Measurements from ENCODE around the gene COL6A2.
"Not testable (repeated sequence)": the region's sequence is repeated elsewhere in the genome, so short reads cannot be mapped to it uniquely, and the experiment has no call there.

COL6A2 gene

DNA sequence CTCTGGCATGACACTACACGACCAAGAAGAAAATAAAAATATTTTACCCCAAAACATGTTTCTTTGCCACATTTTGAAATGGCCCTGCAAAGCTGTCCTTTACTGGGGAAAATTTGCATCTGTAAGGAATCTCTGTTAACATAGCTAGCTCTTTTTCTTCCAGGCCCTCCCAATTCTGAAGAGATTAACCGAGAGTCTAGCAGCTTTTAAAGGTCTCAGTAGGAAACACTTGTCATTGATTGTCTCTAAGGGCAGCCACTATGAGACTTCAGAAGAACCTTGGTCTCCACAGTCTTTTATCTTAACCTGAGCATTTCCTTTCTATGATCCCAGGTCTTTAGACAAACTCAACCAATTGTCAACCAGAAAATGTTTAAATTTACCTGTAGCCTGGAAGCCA is 9.5 kb downstream of the COL6A2 start:
- not testable (repeated sequence) for H2BK120ac ChIP-seq (ENCODE audit: insufficient read depth, low read length, poor library complexity); H3K36me3 ChIP-seq (ENCODE audit: control insufficient read depth in 1 of 2, insufficient read depth in 2 of 2, low read length in 2 of 2); H4K12ac ChIP-seq (ENCODE audit: low read depth, low read length); H3K79me2 ChIP-seq (ENCODE audit: control insufficient read depth, insufficient read depth, low read length, poor library complexity); H3K27ac ChIP-seq (ENCODE audit: low read depth, low read length); H3K4me1 ChIP-seq (ENCODE audit: control insufficient read depth in 1 of 2, insufficient read depth in 2 of 2, low read length in 2 of 2); H4K8ac ChIP-seq (ENCODE audit: low read depth, low read length); H3K9me3 ChIP-seq (ENCODE audit: insufficient read depth, low read depth, low read length); H3K14ac ChIP-seq (ENCODE audit: low read length); H4K91ac ChIP-seq (ENCODE audit: low read depth, low read length); H3K79me1 ChIP-seq (ENCODE audit: low read length); H3K4ac ChIP-seq (ENCODE audit: low read depth, low read length); H2BK12ac ChIP-seq (ENCODE audit: low read length); H2AK5ac ChIP-seq (ENCODE audit: low read length); H2AFZ ChIP-seq (ENCODE audit: insufficient read depth, low read length, poor library complexity); DNase-seq; H3K4me2 ChIP-seq (ENCODE audit: low read length); H2BK5ac ChIP-seq (ENCODE audit: low read depth, low read length, poor library complexity); H3K9ac ChIP-seq (ENCODE audit: low read length); H3K27me3 ChIP-seq (ENCODE audit: insufficient read depth, low read length); H3K4me3 ChIP-seq (ENCODE audit: low read depth, low read length); H3K18ac ChIP-seq (ENCODE audit: low read length); H3K23ac ChIP-seq (ENCODE audit: low read length)
- WGBS (ENCODE audit: extremely low coverage, insufficient coverage, insufficient read length): no CpG with 5 or more reads among the region's 2 CpGs

DNA sequence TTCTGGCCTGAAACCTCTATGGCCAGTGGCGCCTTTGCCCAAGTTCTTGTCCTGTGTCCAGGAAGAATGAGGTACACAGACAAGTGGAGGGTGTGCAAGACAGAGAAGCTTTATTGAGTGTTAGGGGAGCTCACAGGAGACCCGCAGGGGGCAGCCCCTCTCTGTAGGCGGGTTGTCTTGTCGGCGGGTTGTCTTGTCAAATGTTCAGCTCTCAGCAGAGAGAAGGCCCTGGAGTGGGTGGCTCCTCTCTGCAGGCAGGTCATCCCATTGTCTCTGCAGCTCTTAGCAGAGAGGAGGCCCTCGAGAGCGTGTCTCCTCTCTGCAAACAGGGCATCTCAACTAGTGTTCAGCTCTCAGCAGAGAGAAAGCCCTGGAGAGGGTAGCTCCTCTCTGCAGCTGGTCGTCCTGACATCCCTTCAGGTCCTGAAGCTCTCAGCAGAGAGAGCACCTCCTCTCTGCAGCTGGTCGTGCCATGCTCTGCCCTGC is 11.0 kb downstream of the COL6A2 start:
- no peak for DNase-seq
- H3K4me2 ChIP-seq (ENCODE audit: low read length): no peak overlapping the region
- H3K4ac ChIP-seq (ENCODE audit: low read depth, low read length): no peak overlapping the region
- H3K36me3 ChIP-seq (ENCODE audit: control insufficient read depth in 1 of 2, insufficient read depth in 2 of 2, low read length in 2 of 2): peaks cover 16 to 19% of the 10 kb centered on the region in 2 experiments
- H3K27ac ChIP-seq (ENCODE audit: low read depth, low read length): no peak overlapping the region
- no peak overlapping the region for H3K9ac ChIP-seq (ENCODE audit: low read length)
- no peaks in the 10 kb centered on the region for H3K79me1 ChIP-seq (ENCODE audit: low read length)
- H4K8ac ChIP-seq (ENCODE audit: low read depth, low read length): no peak overlapping the region
- peaks cover 2% of the 10 kb centered on the region for H3K9me3 ChIP-seq (ENCODE audit: insufficient read depth, low read depth, low read length)
- H3K14ac ChIP-seq (ENCODE audit: low read length): no peak overlapping the region
- WGBS (ENCODE audit: extremely low coverage, insufficient coverage, insufficient read length): no CpG with 5 or more reads among the region's 9 CpGs
- no peak overlapping the region for H4K12ac ChIP-seq (ENCODE audit: low read depth, low read length)
- H2AFZ ChIP-seq (ENCODE audit: insufficient read depth, low read length, poor library complexity): no peak overlapping the region
- no peak overlapping the region for H3K18ac ChIP-seq (ENCODE audit: low read length)
- no peak overlapping the region for H2AK5ac ChIP-seq (ENCODE audit: low read length)
- H2BK12ac ChIP-seq (ENCODE audit: low read length): no peak overlapping the region
- H3K4me3 ChIP-seq (ENCODE audit: low read depth, low read length): no peak overlapping the region
- H4K91ac ChIP-seq (ENCODE audit: low read depth, low read length): no peak overlapping the region
- no peak overlapping the region for H3K23ac ChIP-seq (ENCODE audit: low read length)
- no peaks in the 10 kb centered on the region for H3K79me2 ChIP-seq (ENCODE audit: control insufficient read depth, insufficient read depth, low read length, poor library complexity)
- no peak overlapping the region for H2BK5ac ChIP-seq (ENCODE audit: low read depth, low read length, poor library complexity)
- no peak overlapping the region for H2BK120ac ChIP-seq (ENCODE audit: insufficient read depth, low read length, poor library complexity)
- H3K4me1 ChIP-seq (ENCODE audit: control insufficient read depth in 1 of 2, insufficient read depth in 2 of 2, low read length in 2 of 2): no peaks in the 10 kb centered on the region
- H3K27me3 ChIP-seq (ENCODE audit: insufficient read depth, low read length): no peaks in the 10 kb centered on the region

- Histone ChIP-seq H3K79me2 (ENCODE audit: control insufficient read depth, insufficient read depth, low read length, poor library complexity) (no peaks in the 10 kb centered on the region), H3K23ac (ENCODE audit: low read length) (no peak overlapping the region), H2AK5ac (ENCODE audit: low read length) (no peak overlapping the region), H4K91ac (ENCODE audit: low read depth, low read length) (no peak overlapping the region), H3K4ac (ENCODE audit: low read depth, low read length) (no peak overlapping the region), H3K14ac (ENCODE audit: low read length) (no peak overlapping the region), H3K9ac (ENCODE audit: low read length) (no peak overlapping the region), H3K27ac (ENCODE audit: low read depth, low read length) (no peak overlapping the region), H3K18ac (ENCODE audit: low read length) (no peak overlapping the region), H3K9me3 (ENCODE audit: insufficient read depth, low read depth, low read length) (peaks cover 2% of the 10 kb centered on the region), H3K4me2 (ENCODE audit: low read length) (no peak overlapping the region), H2BK5ac (ENCODE audit: low read depth, low read length, poor library complexity) (no peak overlapping the region), H2AFZ (ENCODE audit: insufficient read depth, low read length, poor library complexity) (no peak overlapping the region), H4K8ac (ENCODE audit: low read depth, low read length) (no peak overlapping the region), H2BK12ac (ENCODE audit: low read length) (no peak overlapping the region), H4K12ac (ENCODE audit: low read depth, low read length) (no peak overlapping the region), H3K27me3 (ENCODE audit: insufficient read depth, low read length) (no peaks in the 10 kb centered on the region), H3K4me3 (ENCODE audit: low read depth, low read length) (no peak overlapping the region), H3K79me1 (ENCODE audit: low read length) (no peaks in the 10 kb centered on the region), H3K36me3 (ENCODE audit: control insufficient read depth in 1 of 2, insufficient read depth in 2 of 2, low read length in 2 of 2) (peaks cover 17 to 20% of the 10 kb centered on the region in 2 experiments), H2BK120ac (ENCODE audit: insufficient read depth, low read length, poor library complexity) (no peak overlapping the region), H3K4me1 (ENCODE audit: control insufficient read depth in 1 of 2, insufficient read depth in 2 of 2, low read length in 2 of 2) (no peaks in the 10 kb centered on the region)
- no peak for DNase-seq
- WGBS (ENCODE audit: extremely low coverage, insufficient coverage, insufficient read length): no CpG with 5 or more reads among the region's 19 CpGs
Measured at GRCh38 chr21:46109313-46110221, 11.7 kb downstream of the COL6A2 start.

DNA sequence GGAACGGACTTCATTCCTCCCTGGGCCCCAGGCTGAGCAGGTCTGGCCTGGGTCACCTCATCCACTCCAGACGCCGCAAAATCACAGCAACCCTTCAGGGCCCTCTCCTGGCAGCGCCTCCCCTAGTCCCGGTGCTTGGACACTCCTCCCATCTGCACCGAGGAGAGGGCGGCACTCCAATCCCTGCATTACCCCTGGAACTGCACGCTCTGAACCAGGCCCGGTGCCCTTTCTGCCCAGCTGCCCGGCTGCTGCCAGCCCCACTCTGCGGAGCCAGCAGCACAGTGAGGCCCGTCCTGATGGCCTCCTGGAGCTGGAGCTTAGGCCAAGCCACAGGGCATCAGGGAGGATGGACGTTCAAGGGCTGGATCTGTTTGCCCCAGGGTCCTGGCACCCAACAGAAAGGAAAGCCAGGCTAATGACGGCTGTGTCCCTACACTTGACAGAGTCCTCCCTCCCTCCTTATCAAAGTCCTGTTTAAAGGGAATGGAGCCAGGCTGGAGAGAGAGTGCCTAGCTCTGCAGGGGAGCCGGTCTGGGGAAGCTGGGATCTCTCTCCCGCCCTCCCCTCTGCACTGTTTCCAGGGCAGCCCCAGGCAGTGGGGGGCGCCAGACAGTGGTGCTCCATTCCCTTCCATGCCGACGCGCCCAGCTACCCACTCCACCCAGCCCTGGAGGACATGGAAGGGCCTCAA is 12.7 kb downstream of the COL6A2 start:
- Histone ChIP-seq H3K4me2 (ENCODE audit: low read length) (no peak overlapping the region), H3K36me3 (ENCODE audit: control insufficient read depth in 1 of 2, insufficient read depth in 2 of 2, low read length in 2 of 2) (peaks cover 20 to 21% of the 10 kb centered on the region in 2 experiments), H2BK120ac (ENCODE audit: insufficient read depth, low read length, poor library complexity) (no peak overlapping the region), H4K12ac (ENCODE audit: low read depth, low read length) (no peak overlapping the region), H3K18ac (ENCODE audit: low read length) (no peak overlapping the region), H3K4ac (ENCODE audit: low read depth, low read length) (no peak overlapping the region), H2AK5ac (ENCODE audit: low read length) (no peak overlapping the region), H2AFZ (ENCODE audit: insufficient read depth, low read length, poor library complexity) (no peak overlapping the region), H3K23ac (ENCODE audit: low read length) (no peak overlapping the region), H4K91ac (ENCODE audit: low read depth, low read length) (no peak overlapping the region), H3K9ac (ENCODE audit: low read length) (no peak overlapping the region), H3K4me3 (ENCODE audit: low read depth, low read length) (no peak overlapping the region), H3K4me1 (ENCODE audit: control insufficient read depth in 1 of 2, insufficient read depth in 2 of 2, low read length in 2 of 2) (no peaks in the 10 kb centered on the region), H2BK12ac (ENCODE audit: low read length) (no peak overlapping the region), H3K9me3 (ENCODE audit: insufficient read depth, low read depth, low read length) (peaks cover 5% of the 10 kb centered on the region), H3K27me3 (ENCODE audit: insufficient read depth, low read length) (no peaks in the 10 kb centered on the region), H3K79me1 (ENCODE audit: low read length) (no peaks in the 10 kb centered on the region), H3K79me2 (ENCODE audit: control insufficient read depth, insufficient read depth, low read length, poor library complexity) (no peaks in the 10 kb centered on the region), H3K27ac (ENCODE audit: low read depth, low read length) (no peak overlapping the region), H2BK5ac (ENCODE audit: low read depth, low read length, poor library complexity) (no peak overlapping the region), H4K8ac (ENCODE audit: low read depth, low read length) (no peak overlapping the region), H3K14ac (ENCODE audit: low read length) (no peak overlapping the region)
- WGBS (ENCODE audit: extremely low coverage, insufficient coverage, insufficient read length): no CpG with 5 or more reads among the region's 20 CpGs
- DNase-seq: no peak
